SKM-1 treated with dmso at 0.1 percent for 144 hours (cell line): ENCODE results near the gene KRTAP5-6.
"Not testable (repeated sequence)": the region's sequence is repeated elsewhere in the genome, so short reads cannot be mapped to it uniquely, and the experiment has no call there.

Experiments
- DNase-seq: peaks from one replicate; lab custom pipeline; 2025; ENCODE audit not compliant: unreplicated experiment; lab: John Stamatoyannopoulos, UW

The KRTAP5-6 gene

GRCh38 chr11:1683216-1683615 lies 13.8 kb upstream of the KRTAP5-6 start:
- not testable (repeated sequence) for DNase-seq

- not testable (repeated sequence) for DNase-seq
Observed at GRCh38 chr11:1683904-1684572, 13.0 kb upstream of the KRTAP5-6 start.

GRCh38 chr11:1684886-1685874 lies 11.8 kb upstream of the KRTAP5-6 start:
- not testable (repeated sequence) for DNase-seq

GRCh38 chr11:1686220-1686619 lies 10.8 kb upstream of the KRTAP5-6 start:
- DNase-seq = not testable (repeated sequence)

GRCh38 chr11:1688336-1688947 lies 8.6 kb upstream of the KRTAP5-6 start:
- DNase-seq = not testable (repeated sequence)

- DNase-seq = not testable (repeated sequence)
Observed at GRCh38 chr11:1689250-1690166, 7.5 kb upstream of the KRTAP5-6 start.

- DNase-seq = no peak
Observed at GRCh38 chr11:1690167-1691025, 6.6 kb upstream of the KRTAP5-6 start.

- DNase-seq = no peak
Observed at GRCh38 chr11:1691026-1691877, 5.7 kb upstream of the KRTAP5-6 start.

- DNase-seq = no peak
Observed at GRCh38 chr11:1691878-1692707, 4.9 kb upstream of the KRTAP5-6 start.

GRCh38 chr11:1692708-1693326 lies 4.2 kb upstream of the KRTAP5-6 start:
- DNase-seq = no peak

- DNase-seq = peak; percentile 39
Observed at GRCh38 chr11:1693327-1694063, 3.5 kb upstream of the KRTAP5-6 start.

GRCh38 chr11:1694064-1694845 lies 2.7 kb upstream of the KRTAP5-6 start:
- peak; percentile 78 for DNase-seq

- DNase-seq = no peak
Observed at GRCh38 chr11:1694846-1695547, 2.0 kb upstream of the KRTAP5-6 start.

GRCh38 chr11:1695548-1696108 lies 1.4 kb upstream of the KRTAP5-6 start:
- DNase-seq = no peak

GRCh38 chr11:1699771-1700170 lies 2.8 kb downstream of the KRTAP5-6 start:
- DNase-seq = no peak
